K562 (cell line): ENCODE measurements around the gene RSRC1. TPM values are rescaled to one million over a fixed set of nuclear protein-coding genes. Genes with fewer than 3 reads are reported as not detected.
A peak's percentile ranks its signal among the peaks of the same experiment; 100 is the strongest.

ENCODE experiments used
- ATAC-seq: fragments of 200-7000 bp; cut with Tn5 transposase; 3 replicates; pipeline ENCODE4 v1.9.1; 2020; ENCODE audit warnings: moderate library complexity
- BruUV-seq: library from RNA; stranded (reverse); fragments of 400-500 nt; replicated peaks from 2 replicates; lab custom pipeline; 2021; lab: Mats Ljungman, UMichigan
- CTCF ChIA-PET: fragments of 300-600 bp; formaldehyde crosslinking; extraction: SDS; loops from one replicate; lab custom pipeline; 2021; ENCODE audit warnings: low intra/inter-chr PET ratio; lab: Yijun Ruan, JAX
- POLR2A ChIA-PET: fragments of 300-600, 350-650 bp; sonication (Branson Sonifier 250); formaldehyde crosslinking; extraction: SDS; loops from one replicate; lab custom pipeline; 2021; ENCODE audit warnings: antibody characterized with exemption, inconsistent platforms; lab: Yijun Ruan, JAX
- DNase-seq, 4 experiments: peaks; one replicate each; pipeline versions ENCODE4 v3.0.0 to v3.0.0-alpha.2; 2011 to 2018; ENCODE audit warnings: low spot score in 3 of 4, mixed read lengths in 3 of 4; ENCODE audit errors: extremely low read depth in 1 of 4
- FAIRE-seq: peaks from 2 replicates; lab custom pipeline; 2011; peaks lifted over from hg19 to GRCh38; lab: Jason Lieb, UNC
- H2AFZ ChIP-seq: 2 replicates; pipeline ENCODE4 v1.6.0; 2011; ENCODE audit warnings: low read depth, low read length, control low read depth, inconsistent platforms
- H3K27ac ChIP-seq: fragments of 200-600 bp; 3 replicates; pipeline ENCODE4 v1.8.0; 2011; ENCODE audit warnings: low read depth, mild to moderate bottlenecking, control low read depth, inconsistent platforms, low read length, moderate library complexity, mixed read lengths; ENCODE audit errors: extremely low read depth
- H3K27me3 ChIP-seq, 2 experiments: fragments of 300-600 bp in 1 of 2; 2 replicates in 1 of 2; 3 replicates in 1 of 2; pipeline versions ENCODE4 v1.6.0 to v1.8.0; 2011; ENCODE audit warnings: inconsistent platforms in 2 of 2, low read length in 2 of 2, mild to moderate bottlenecking in 1 of 2, mixed read lengths in 1 of 2, moderate library complexity in 1 of 2; ENCODE audit not compliant: control insufficient read depth in 2 of 2, insufficient read depth in 2 of 2
- H3K36me3 ChIP-seq: fragments of 300-600 bp; 3 replicates; pipeline ENCODE4 v1.8.0; 2011; ENCODE audit warnings: mild to moderate bottlenecking, low read length, inconsistent platforms; ENCODE audit not compliant: control insufficient read depth, insufficient read depth
- H3K4me1 ChIP-seq, 2 experiments: fragments of 200-600 bp in 1 of 2; replicated peaks in 1 of 2; 2 replicates in 1 of 2; 3 replicates in 1 of 2; pipeline versions ENCODE4 v1.5.1 to v1.8.0; 2011; ENCODE audit warnings: inconsistent platforms in 2 of 2, low read length in 2 of 2, mild to moderate bottlenecking in 1 of 2, mixed read lengths in 1 of 2, moderate library complexity in 1 of 2; ENCODE audit not compliant: control insufficient read depth in 2 of 2, insufficient read depth in 2 of 2
- H3K4me2 ChIP-seq: 2 replicates; pipeline ENCODE4 v1.6.1; 2011; ENCODE audit warnings: low read length, control low read depth, inconsistent platforms, mixed read lengths; ENCODE audit not compliant: insufficient read depth
- H3K4me3 ChIP-seq: fragments of 200-600 bp; sonication (generic), shearing (Covaris generic); 2 replicates; pipeline ENCODE4 v1.5.1; 2016; ENCODE audit warnings: control low read depth, inconsistent platforms
- H3K79me2 ChIP-seq: fragments of 200-600 bp; 3 replicates; pipeline ENCODE4 v1.8.0; 2011; ENCODE audit warnings: low read length, inconsistent platforms; ENCODE audit not compliant: control insufficient read depth, insufficient read depth
- H3K9ac ChIP-seq, 2 experiments: 2 replicates each; pipeline versions ENCODE4 v1.6.0 to v1.6.1; 2011; ENCODE audit warnings: low read depth in 2 of 2, low read length in 2 of 2, control low read depth in 1 of 2, inconsistent platforms in 1 of 2, mild to moderate bottlenecking in 1 of 2, mixed read lengths in 1 of 2; ENCODE audit not compliant: insufficient read depth in 1 of 2
- H3K9me1 ChIP-seq: one replicate; pipeline ENCODE4 v1.6.0; 2011; ENCODE audit warnings: inconsistent platforms, mild to moderate bottlenecking, low read length, moderate library complexity; ENCODE audit not compliant: control insufficient read depth, insufficient read depth
- H3K9me3 ChIP-seq: replicated peaks from 2 replicates; pipeline ENCODE4 v1.5.1; 2011; ENCODE audit warnings: low read depth, low read length, inconsistent platforms; ENCODE audit not compliant: control insufficient read depth, insufficient read depth
- H4K20me1 ChIP-seq: replicated peaks from 2 replicates; pipeline ENCODE4 v1.6.1; 2011; ENCODE audit warnings: low read length, inconsistent platforms, mixed read lengths; ENCODE audit not compliant: control insufficient read depth, insufficient read depth
- CSDE1 ChIP-seq, 2 experiments: fragments of 450-650 bp; IDR thresholded peaks; 2 replicates each; pipeline ENCODE4 v1.6.1; 2016; ENCODE audit warnings: mild to moderate bottlenecking in 1 of 2
- NFIX ChIP-seq: fragments of 250-450 bp; sonication (Bioruptor Pico); IDR thresholded peaks from 2 replicates; pipeline ENCODE4 v1.4.0; 2020; ENCODE audit warnings: low read depth, mild to moderate bottlenecking, moderate library complexity
- SPI1 ChIP-seq: IDR thresholded peaks from 2 replicates; pipeline ENCODE4 v1.6.1; 2011; ENCODE audit warnings: low read depth, low read length, control low read depth, borderline replicate concordance
- TRIM24 ChIP-seq, 2 experiments: fragments of 450-650 bp; IDR thresholded peaks; 2 replicates each; pipeline ENCODE4 v1.6.1; 2016
- WGBS: fragments of 100-300 bp; shearing (Covaris generic); methylation state at CpG from one replicate; pipeline ENCODE4 v1.1.6; 2016; ENCODE audit warnings: low coverage, mixed read lengths; ENCODE audit not compliant: insufficient coverage; ENCODE audit errors: missing lambda C conversion rate; 5-methylcytosine and 5-hydroxymethylcytosine counted together
- in situ Hi-C: fragments of 300-500 bp; cut with MboI; formaldehyde crosslinking; loops from 4 replicates; pipeline ENCODE4 v1.15.0; 2018; ENCODE audit warnings: inconsistent platforms, mixed read lengths
- intact Hi-C: fragments of 100-400 bp; cut with micrococcal nuclease; formaldehyde crosslinking; loops from 2 replicates; pipeline ENCODE4 v1.14.2; 2022
- polyA plus RNA-seq, 8 experiments: library from polyadenylated mRNA; depleted of rRNA in 4 of 8; stranded (reverse) in 5 of 8; unstranded in 3 of 8; fragments of >200 nt; fragmentation: Nextera tagmentation in 2 of 8; fragmentation: Illumina TruSeq in 1 of 8; extraction: Ambion mirVana in 2 of 8; extraction: Trizol in 1 of 8; gene quantifications; 2 replicates each; pipeline versions ENCODE4 v1.2.1 to v1.2.3, GENCODE V29; 2011 to 2014; ENCODE audit warnings: inconsistent platforms in 1 of 8, missing spikeins in 1 of 8
- total RNA-seq, 7 experiments: library from RNA; depleted of rRNA in 6 of 7; stranded (reverse); fragments of >200 nt in 6 of 7; fragmentation: Illumina TruSeq in 2 of 7; extraction: Trizol in 2 of 7; gene quantifications; 2 replicates each; pipeline versions ENCODE4 v1.2.1 to v1.2.3, GENCODE V29; 2011 to 2021; ENCODE audit warnings: low replicate concordance in 1 of 7

The RSRC1 gene
- total and polyA plus RNA-seq, 9 of the 15 experiments (the other 6 are each of a cell fraction or from before 2014, with no cell fraction given): 19.3 to 128 (median 75.5) TPM

GRCh38 chr3:158278187-158278586 is 168.3 kb downstream of the RSRC1 start:
- in situ Hi-C loops: no loop called here
- peak in 1 of 4 experiments; percentile 9 for DNase-seq

GRCh38 chr3:158279609-158280008 is 169.7 kb downstream of the RSRC1 start:
- TF ChIP-seq NFIX (CRISPR knock-in tag) (no peak), SPI1 (peak; percentile 87; the same call in 1 of the 2 replicates)
- FAIRE-seq (no peak), DNase-seq (no peak), ATAC-seq (no peak)
- no peak overlapping the region for H3K4me3 ChIP-seq
- no peak overlapping the region for H2AFZ ChIP-seq
- H3K4me1 ChIP-seq: no peaks in the 10 kb centered on the region
- H3K9me1 ChIP-seq: no peaks in the 10 kb centered on the region
- peaks cover 3% of the 10 kb centered on the region; the same call in 1 of the 3 replicates for H3K36me3 ChIP-seq
- no peaks in the 10 kb centered on the region for H3K27me3 ChIP-seq
- no TSS peak for BruUV-seq
- no peaks in the 10 kb centered on the region for H3K79me2 ChIP-seq
- CTCF ChIA-PET: no interaction called here
- no peak overlapping the region for H3K4me2 ChIP-seq
- no peaks in the 10 kb centered on the region for H4K20me1 ChIP-seq
- H3K9me3 ChIP-seq: no peaks in the 10 kb centered on the region
- in situ Hi-C loops: no loop called here
- H3K9ac ChIP-seq: no peak overlapping the region
- intact Hi-C loops: no loop called here
- no peak overlapping the region for H3K27ac ChIP-seq
- POLR2A ChIA-PET: no interaction called here

More at GRCh38 chr3:158278187-158278586, 168.3 kb downstream of the RSRC1 start:
- TF ChIP-seq CSDE1 (IDR thresholded peaks at IDR 0.05) (no peak), TRIM24 (IDR thresholded peaks at IDR 0.05) (no peak)
- Histone ChIP-seq H3K9ac (no peak overlapping the region), H3K79me2 (no peaks in the 10 kb centered on the region), H3K4me3 (no peak overlapping the region), H3K27me3 (no peaks in the 10 kb centered on the region), H3K4me1 (no peaks in the 10 kb centered on the region), H3K36me3 (peaks cover 3% of the 10 kb centered on the region; the same call in 1 of the 3 replicates), H4K20me1 (no peaks in the 10 kb centered on the region), H3K9me1 (no peaks in the 10 kb centered on the region), H3K4me2 (no peak overlapping the region), H3K9me3 (no peaks in the 10 kb centered on the region), H2AFZ (no peak overlapping the region), H3K27ac (no peak overlapping the region)
- ATAC-seq (no peak), FAIRE-seq (no peak)
- ChIA-PET CTCF (no interaction called here), POLR2A (no interaction called here)
- 74% methylated on average over 3 of the region's 3 CpGs for WGBS
- BruUV-seq: no TSS peak
- intact Hi-C loops: no loop called here
